Adrenal gland (tissue), 5 donors: ENCODE results near the gene DYNLL1.

Source experiments
- CTCF ChIP-seq, 6 experiments: fragments of 450-650 bp in 4 of 6; fragments of 200-600 bp in 2 of 6; sonication (generic) in 1 of 6; IDR thresholded peaks; 1 replicate in 5 of 6; 2 replicates in 1 of 6; pipeline versions ENCODE4 v1.5.1 to v1.8.0; 2016 to 2021; ENCODE audit warnings: antibody characterized with exemption in 6 of 6, mild to moderate bottlenecking in 2 of 6, moderate library complexity in 1 of 6
- POLR2A ChIP-seq, 2 donors: fragments of 450-650 bp; IDR thresholded peaks; one replicate each; pipeline ENCODE4 v1.6.1; 2017; ENCODE audit warnings: antibody characterized with exemption in 2 of 2, mild to moderate bottlenecking in 2 of 2, moderate library complexity in 1 of 2
- donor health status: DM: no; HTN: no; CAD: no.

- TF ChIP-seq CTCF (IDR thresholded peaks at IDR 0.05) (no peak), POLR2A (IDR thresholded peaks at IDR 0.05) (no peak)
These were observed 4.7 kb downstream of the DYNLL1 start for GRCh38 chr12:120500581-120500980.
